Measurements from ENCODE around the gene SHISA5. TPM values are rescaled to one million over a fixed set of nuclear protein-coding genes. Genes with fewer than 3 reads are reported as not detected.
"Not testable (repeated sequence)": the region's sequence is repeated elsewhere in the genome, so short reads cannot be mapped to it uniquely, and the experiment has no call there.

SHISA5 gene
- total and polyA plus RNA-seq, 3 donors from 2014 or later, result 101 to 146 (median 117) TPM

- Histone ChIP-seq H3K4me3 (no peak overlapping the region), H3K27me3 (no peaks in the 10 kb centered on the region), H3K9me3 (no peaks in the 10 kb centered on the region), H3K36me3 (ENCODE audit: low read depth, missing control alignments) (no peaks in the 10 kb centered on the region), H3K4me1 (peaks cover 21% of the 10 kb centered on the region), H3K27ac (no peak overlapping the region)
- intact Hi-C loops (cut with DNase I; ENCODE audit: low total_unique reads), result no loop called here
- 66 to 68% methylated on average over 4 of the region's 4 CpGs for WGBS, 2 donors
- no peak for TF ChIP-seq POLR2A (IDR thresholded peaks at IDR 0.05)
- no peak for TF ChIP-seq CTCF (IDR thresholded peaks at IDR 0.05)
- DNase-seq, result no peak
Measured at GRCh38 chr3:48474619-48475018, 29.4 kb downstream of the SHISA5 start.

- DNase-seq; H3K4me3 ChIP-seq; intact Hi-C loops (cut with DNase I; ENCODE audit: low total_unique reads); H3K36me3 ChIP-seq (ENCODE audit: low read depth, missing control alignments); H3K27ac ChIP-seq; H3K27me3 ChIP-seq; H3K9me3 ChIP-seq: not testable (repeated sequence)
- 95 to 96% methylated on average over 4 of the region's 4 CpGs for WGBS, 2 donors
- peaks cover 21% of the 10 kb centered on the region for H3K4me1 ChIP-seq
Measured at GRCh38 chr3:48474031-48474430, 29.9 kb downstream of the SHISA5 start.

- no peaks in the 10 kb centered on the region for H3K27me3 ChIP-seq
- no peaks in the 10 kb centered on the region for H3K9me3 ChIP-seq
- intact Hi-C loops (cut with DNase I; ENCODE audit: low total_unique reads), result no loop called here
- DNase-seq, result no peak
- no peak for TF ChIP-seq CTCF (IDR thresholded peaks at IDR 0.05)
- TF ChIP-seq POLR2A (IDR thresholded peaks at IDR 0.05), result no peak
- peak overlapping the region; percentile 95 to 98 for H3K27ac ChIP-seq
- H3K4me3 ChIP-seq, result no peak overlapping the region
- H3K4me1 ChIP-seq, result peaks cover 21% of the 10 kb centered on the region
- no peaks in the 10 kb centered on the region for H3K36me3 ChIP-seq (ENCODE audit: low read depth, missing control alignments)
- WGBS, 2 donors, result 76 to 80% methylated on average over 5 of the region's 5 CpGs
Measured at GRCh38 chr3:48473617-48473952, 30.4 kb downstream of the SHISA5 start.

- Histone ChIP-seq H3K27ac (peak overlapping the region; percentile 95 to 98), H3K27me3 (no peaks in the 10 kb centered on the region), H3K9me3 (no peaks in the 10 kb centered on the region), H3K4me3 (peak overlapping the region; percentile 75 to 76), H3K4me1 (peaks cover 21% of the 10 kb centered on the region), H3K36me3 (ENCODE audit: low read depth, missing control alignments) (no peaks in the 10 kb centered on the region)
- peak; percentile 29 for TF ChIP-seq POLR2A (IDR thresholded peaks at IDR 0.05)
- TF ChIP-seq CTCF (IDR thresholded peaks at IDR 0.05), result peak in 2 of 3 experiments; percentile 40 to 48
- DNase-seq, result peak; percentile 90
- intact Hi-C loops (cut with DNase I; ENCODE audit: low total_unique reads), result no loop called here
- 21 to 22% methylated on average over 15 to 17 of the region's 17 CpGs for WGBS, 2 donors
Measured at GRCh38 chr3:48472923-48473616, 30.9 kb downstream of the SHISA5 start.

GRCh38 chr3:48472673-48472922 is 31.4 kb downstream of the SHISA5 start:
- no peak for DNase-seq
- Histone ChIP-seq H3K36me3 (ENCODE audit: low read depth, missing control alignments) (no peaks in the 10 kb centered on the region), H3K9me3 (no peaks in the 10 kb centered on the region), H3K27me3 (no peaks in the 10 kb centered on the region), H3K27ac (peak overlapping the region; percentile 95 to 98), H3K4me1 (peaks cover 21% of the 10 kb centered on the region), H3K4me3 (peak overlapping the region; percentile 75 to 76)
- WGBS, 2 donors, result 22 to 23% methylated on average over 5 of the region's 5 CpGs
- no peak for TF ChIP-seq CTCF (IDR thresholded peaks at IDR 0.05)
- no peak for TF ChIP-seq POLR2A (IDR thresholded peaks at IDR 0.05)
- intact Hi-C loops (cut with DNase I; ENCODE audit: low total_unique reads), result no loop called here

Measured in testis (tissue), 3 donors.